Endodermal cell (in vitro differentiated cells): ENCODE measurements around the gene ADCY2. TPM values are rescaled to one million over a fixed set of nuclear protein-coding genes. Genes with fewer than 3 reads are reported as not detected.

Source experiments
- DNase-seq: peaks from one replicate; pipeline ENCODE4 v3.0.0-alpha.2; 2017
- H3K27ac ChIP-seq: 2 replicates; pipeline ENCODE4 v1.5.1; 2013; ENCODE audit warnings: mild to moderate bottlenecking, low read depth, low read length, moderate library complexity
- H3K27me3 ChIP-seq: 2 replicates; pipeline ENCODE4 v1.6.1; 2013; ENCODE audit warnings: mild to moderate bottlenecking, low read length, moderate library complexity; ENCODE audit not compliant: insufficient read depth, control insufficient read depth, poor library complexity, severe bottlenecking
- H3K36me3 ChIP-seq: 2 replicates; pipeline ENCODE4 v1.7.0; 2013; ENCODE audit warnings: mild to moderate bottlenecking, low read length, moderate library complexity; ENCODE audit not compliant: control insufficient read depth, insufficient read depth
- H3K4me1 ChIP-seq: one replicate; pipeline ENCODE4 v1.7.0; 2013; ENCODE audit warnings: low read length; ENCODE audit not compliant: control insufficient read depth, insufficient read depth
- H3K4me3 ChIP-seq: 2 replicates; pipeline ENCODE4 v1.5.1; 2013; ENCODE audit warnings: mild to moderate bottlenecking, low read length, moderate library complexity
- H3K9ac ChIP-seq: 2 replicates; pipeline ENCODE4 v1.6.1; 2013; ENCODE audit warnings: mild to moderate bottlenecking, low read length, moderate library complexity; ENCODE audit not compliant: poor library complexity, severe bottlenecking; ENCODE audit errors: extremely low read depth
- H3K9me3 ChIP-seq: 2 replicates; pipeline ENCODE4 v1.6.1; 2013; ENCODE audit warnings: mild to moderate bottlenecking, low read length, moderate library complexity; ENCODE audit not compliant: control insufficient read depth
- H3K27ac Mint-ChIP-seq: 2 replicates; pipeline ENCODE4 v1.8.0; 2020; ENCODE audit warnings: mixed read lengths
- H3K27me3 Mint-ChIP-seq: 2 replicates; pipeline ENCODE4 v1.8.0; 2021; ENCODE audit warnings: mild to moderate bottlenecking, mixed read lengths; ENCODE audit not compliant: insufficient read depth
- H3K36me3 Mint-ChIP-seq: 2 replicates; pipeline ENCODE4 v1.8.0; 2020; ENCODE audit warnings: low read depth, mixed read lengths
- H3K4me1 Mint-ChIP-seq: 2 replicates; pipeline ENCODE4 v1.8.0; 2020; ENCODE audit warnings: mixed read lengths
- H3K4me3 Mint-ChIP-seq: 2 replicates; pipeline ENCODE4 v1.8.0; 2020; ENCODE audit warnings: mild to moderate bottlenecking, moderate library complexity, mixed read lengths
- H3K9me3 Mint-ChIP-seq: 2 replicates; pipeline ENCODE4 v1.8.0; 2020; ENCODE audit warnings: mild to moderate bottlenecking, mixed read lengths
- WGBS, 2 experiments: methylation state at CpG; one replicate each; pipeline versions ENCODE4 v1.1.5 to v1.1.7; 2013; ENCODE audit warnings: missing lambda C conversion rate in 2 of 2, mixed read lengths in 1 of 2; ENCODE audit not compliant: insufficient coverage in 1 of 2, insufficient read length in 1 of 2; 5-methylcytosine and 5-hydroxymethylcytosine counted together
- total RNA-seq, 2 donors: library from RNA; stranded (reverse); fragmentation: NEBNext Ultra II Directional in 1 of 2; extraction: Animal tissue kit (Norgen Biotek cat#: 25700) in 1 of 2; gene quantifications; 2 replicates in 1 of 2; 3 replicates in 1 of 2; pipeline ENCODE4 v1.2.1, GENCODE V29; 2021
- TF ChIP-seq, protein P1 (sequence below): fragments of 200-600 bp; sonication (generic); conservative IDR thresholded peaks from 2 replicates; pipeline ENCODE4 v1.5.0; 2021; ENCODE audit warnings: antibody characterized with exemption, mild to moderate bottlenecking

ADCY2 gene
- total RNA-seq, 2 donors from 2014 or later = 61.5 to 63.2 TPM

DNA sequence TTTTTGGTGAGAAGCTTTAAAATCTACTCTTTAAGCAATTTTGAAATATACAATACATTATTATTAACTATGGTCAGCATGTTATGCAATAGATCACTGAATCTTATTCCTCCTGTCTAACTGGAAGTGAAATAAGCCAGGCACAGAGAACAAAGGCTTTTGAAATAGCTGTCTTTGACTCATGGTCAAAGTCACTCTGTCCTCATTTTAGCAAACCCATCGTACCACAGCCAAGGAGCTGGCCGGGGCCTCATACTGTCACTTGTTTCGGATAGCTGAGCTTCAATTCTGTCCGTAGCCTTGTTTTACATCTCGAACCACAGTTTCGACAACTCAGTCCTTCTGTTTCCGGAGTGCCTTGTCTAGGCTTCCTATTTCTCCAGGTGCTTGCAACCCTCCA is 19.2 kb downstream of the ADCY2 start:
- no peaks in the 10 kb centered on the region for H3K4me1 ChIP-seq
- Mint-ChIP-seq H3K4me3 (no peak overlapping the region), H3K36me3 (peaks cover 24% of the 10 kb centered on the region), H3K4me1 (peaks cover 12% of the 10 kb centered on the region), H3K9me3 (peaks cover 2% of the 10 kb centered on the region), H3K27ac (no peak overlapping the region), H3K27me3 (no peaks in the 10 kb centered on the region)
- no peak overlapping the region for H3K27ac ChIP-seq
- no peak overlapping the region for H3K9ac ChIP-seq
- H3K36me3 ChIP-seq = peaks cover 43% of the 10 kb centered on the region
- H3K27me3 ChIP-seq = no peaks in the 10 kb centered on the region
- H3K9me3 ChIP-seq = no peaks in the 10 kb centered on the region
- no peak overlapping the region for H3K4me3 ChIP-seq
- TF ChIP-seq, protein P1, sequence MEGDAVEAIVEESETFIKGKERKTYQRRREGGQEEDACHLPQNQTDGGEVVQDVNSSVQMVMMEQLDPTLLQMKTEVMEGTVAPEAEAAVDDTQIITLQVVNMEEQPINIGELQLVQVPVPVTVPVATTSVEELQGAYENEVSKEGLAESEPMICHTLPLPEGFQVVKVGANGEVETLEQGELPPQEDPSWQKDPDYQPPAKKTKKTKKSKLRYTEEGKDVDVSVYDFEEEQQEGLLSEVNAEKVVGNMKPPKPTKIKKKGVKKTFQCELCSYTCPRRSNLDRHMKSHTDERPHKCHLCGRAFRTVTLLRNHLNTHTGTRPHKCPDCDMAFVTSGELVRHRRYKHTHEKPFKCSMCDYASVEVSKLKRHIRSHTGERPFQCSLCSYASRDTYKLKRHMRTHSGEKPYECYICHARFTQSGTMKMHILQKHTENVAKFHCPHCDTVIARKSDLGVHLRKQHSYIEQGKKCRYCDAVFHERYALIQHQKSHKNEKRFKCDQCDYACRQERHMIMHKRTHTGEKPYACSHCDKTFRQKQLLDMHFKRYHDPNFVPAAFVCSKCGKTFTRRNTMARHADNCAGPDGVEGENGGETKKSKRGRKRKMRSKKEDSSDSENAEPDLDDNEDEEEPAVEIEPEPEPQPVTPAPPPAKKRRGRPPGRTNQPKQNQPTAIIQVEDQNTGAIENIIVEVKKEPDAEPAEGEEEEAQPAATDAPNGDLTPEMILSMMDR = no peak
- WGBS, 2 experiments = 95 to 96% methylated on average over 7 of the region's 7 CpGs
- DNase-seq = no peak

DNA sequence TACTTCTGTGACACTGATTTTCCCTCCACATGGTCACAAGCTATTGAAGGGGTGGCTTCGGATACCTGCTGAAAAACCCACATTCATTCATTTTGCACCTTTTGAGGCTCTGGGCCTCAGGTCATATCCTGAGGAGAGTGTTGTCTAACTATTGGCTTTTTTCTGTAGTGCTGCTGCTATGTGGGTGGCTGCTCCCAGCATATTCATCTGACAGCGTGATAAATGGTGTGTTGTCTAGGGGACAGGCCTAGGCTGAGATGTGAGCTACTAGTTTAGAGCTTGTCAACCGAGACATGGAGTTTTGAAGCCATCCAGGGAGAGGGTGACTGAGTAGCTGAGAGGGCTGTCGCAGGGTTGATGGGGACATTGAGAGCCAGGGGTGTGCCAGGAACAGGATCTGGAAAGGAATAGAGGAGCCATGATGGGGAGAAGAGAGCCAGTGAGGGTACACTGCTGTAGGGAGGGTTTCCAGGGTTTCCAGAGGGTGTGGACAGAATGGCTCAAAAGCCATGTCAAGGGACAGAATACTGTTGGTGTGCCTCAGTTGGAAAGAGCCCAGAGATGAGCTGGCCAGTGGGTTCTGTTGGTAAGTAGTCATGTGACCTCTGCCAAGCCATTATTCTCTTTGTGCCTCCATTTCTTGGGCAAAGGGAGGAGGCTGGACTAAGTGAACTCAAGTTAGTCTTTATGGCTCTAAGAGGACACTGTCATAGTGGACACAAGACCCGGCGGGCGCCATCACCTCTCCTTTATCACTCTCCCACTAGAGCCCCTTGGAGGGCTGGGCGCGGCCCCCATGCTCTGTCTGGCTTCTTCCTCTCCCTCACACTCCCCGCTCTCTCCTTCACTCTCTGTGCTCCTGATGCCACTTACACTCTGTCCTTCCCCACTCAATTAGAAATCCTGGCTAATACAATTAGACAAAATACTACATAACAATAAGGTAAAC is 19.9 kb downstream of the ADCY2 start:
- no peak overlapping the region for H3K27ac ChIP-seq
- Mint-ChIP-seq H3K36me3 (peaks cover 22% of the 10 kb centered on the region), H3K4me1 (peaks cover 18% of the 10 kb centered on the region), H3K4me3 (no peak overlapping the region), H3K27ac (no peak overlapping the region), H3K27me3 (no peaks in the 10 kb centered on the region), H3K9me3 (peaks cover 2% of the 10 kb centered on the region)
- 68 to 96% methylated on average over 3 to 10 of the region's 10 CpGs for WGBS, 2 experiments
- H3K4me1 ChIP-seq = no peaks in the 10 kb centered on the region
- H3K4me3 ChIP-seq = no peak overlapping the region
- H3K36me3 ChIP-seq = peaks cover 46% of the 10 kb centered on the region
- TF ChIP-seq, protein P1 = no peak
- H3K27me3 ChIP-seq = no peaks in the 10 kb centered on the region
- no peaks in the 10 kb centered on the region for H3K9me3 ChIP-seq
- no peak overlapping the region for H3K9ac ChIP-seq
- no peak for DNase-seq

DNA sequence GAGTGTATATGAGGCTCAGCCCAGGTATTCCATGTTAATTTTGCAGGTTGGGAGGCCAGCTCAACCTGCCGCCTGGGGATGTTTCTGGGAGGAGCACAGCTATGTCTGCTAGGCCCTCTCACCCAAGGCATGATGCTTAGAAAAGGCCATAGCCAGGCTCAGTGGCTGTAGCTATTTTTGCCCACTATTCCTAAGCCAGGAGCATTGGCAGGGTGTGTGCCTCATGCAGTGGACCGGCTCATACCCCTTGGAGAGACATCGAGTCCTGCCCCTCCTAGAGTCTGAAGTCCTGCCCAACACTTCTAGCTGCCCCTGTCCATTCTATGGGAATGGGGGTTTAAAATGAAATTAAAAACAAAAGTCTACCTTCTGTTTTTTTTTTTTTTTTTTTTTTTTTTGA is 22.3 kb downstream of the ADCY2 start:
- Histone ChIP-seq H3K36me3 (peaks cover 58% of the 10 kb centered on the region), H3K4me3 (no peak overlapping the region), H3K9me3 (no peaks in the 10 kb centered on the region), H3K27ac (no peak overlapping the region), H3K4me1 (no peaks in the 10 kb centered on the region), H3K27me3 (no peaks in the 10 kb centered on the region), H3K9ac (no peak overlapping the region)
- TF ChIP-seq, protein P1 = no peak
- Mint-ChIP-seq H3K4me1 (peaks cover 26% of the 10 kb centered on the region), H3K9me3 (no peaks in the 10 kb centered on the region), H3K36me3 (peaks cover 27% of the 10 kb centered on the region), H3K4me3 (no peak overlapping the region), H3K27me3 (no peaks in the 10 kb centered on the region), H3K27ac (no peak overlapping the region)
- DNase-seq = no peak
- WGBS, 2 experiments = 93% methylated on average over 3 of the region's 3 CpGs; no CpG with 5 or more reads in 1 of the 2 experiments
